HG02943 (cell line): ENCODE results near the gene RABEPK.
"Not testable (repeated sequence)": the region's sequence is repeated elsewhere in the genome, so short reads cannot be mapped to it uniquely, and the experiment has no call there.

ENCODE experiments used
- ATAC-seq: cut with Tn5 transposase; IDR thresholded peaks from one replicate; pipeline ENCODE4 v1.9.1; 2021; ENCODE audit warnings: mild to moderate bottlenecking, low read depth, moderate library complexity; ENCODE audit not compliant: unreplicated experiment

The RABEPK gene, protein sequence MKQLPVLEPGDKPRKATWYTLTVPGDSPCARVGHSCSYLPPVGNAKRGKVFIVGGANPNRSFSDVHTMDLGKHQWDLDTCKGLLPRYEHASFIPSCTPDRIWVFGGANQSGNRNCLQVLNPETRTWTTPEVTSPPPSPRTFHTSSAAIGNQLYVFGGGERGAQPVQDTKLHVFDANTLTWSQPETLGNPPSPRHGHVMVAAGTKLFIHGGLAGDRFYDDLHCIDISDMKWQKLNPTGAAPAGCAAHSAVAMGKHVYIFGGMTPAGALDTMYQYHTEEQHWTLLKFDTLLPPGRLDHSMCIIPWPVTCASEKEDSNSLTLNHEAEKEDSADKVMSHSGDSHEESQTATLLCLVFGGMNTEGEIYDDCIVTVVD

DNA sequence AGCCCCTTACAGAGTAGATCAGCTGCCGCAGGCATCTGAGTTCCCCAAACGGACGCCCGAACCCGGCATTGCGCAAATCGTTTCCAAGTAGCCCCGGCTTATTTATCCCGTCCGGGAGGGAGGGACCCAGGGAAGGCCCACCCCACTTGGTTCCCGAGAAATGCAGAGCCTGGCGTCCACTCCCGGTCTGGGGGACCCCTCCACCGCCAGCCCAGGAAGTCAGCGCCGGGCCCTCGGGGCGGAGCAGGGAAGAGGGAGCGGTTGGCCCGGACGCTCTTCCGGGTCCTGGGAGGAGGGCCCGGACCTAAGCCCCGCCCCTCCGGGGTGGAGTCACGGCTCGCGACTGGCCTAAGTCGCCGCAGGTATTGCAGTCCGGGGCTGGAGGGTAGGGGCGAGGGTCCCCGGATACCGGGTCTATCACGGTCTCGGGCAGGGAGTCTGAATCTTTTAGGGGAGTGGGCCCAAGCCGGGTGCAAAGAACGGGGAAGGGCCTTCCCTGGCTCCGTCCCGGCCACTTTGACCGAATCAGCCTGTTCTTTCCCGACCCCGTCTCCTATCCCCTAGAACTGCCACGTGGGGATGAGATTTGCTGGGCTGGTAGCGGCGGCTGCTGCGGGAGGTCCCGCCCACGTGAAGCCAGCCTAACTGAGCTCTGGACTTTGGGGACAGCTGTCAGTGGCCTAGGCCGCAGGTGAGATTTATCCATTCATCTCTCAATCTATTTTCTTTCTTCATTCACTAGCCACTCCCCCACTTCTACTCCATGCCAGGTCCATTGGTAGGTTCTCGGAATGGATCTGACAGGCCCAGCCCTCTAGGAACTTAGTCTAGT is at the start of gene RABEPK:
Gene RABEPK (plus strand): TSS at position 327 of the 832 bp plus-strand sequence. CDS start 2,472 bp downstream, outside the sequence.
- peak; percentile 98 for ATAC-seq

- ATAC-seq: no peak
These were observed 48.6 kb upstream of the RABEPK start for GRCh38 chr9:125151730-125152129.

GRCh38 chr9:125153712-125154367 is 46.5 kb upstream of the RABEPK start:
- ATAC-seq: no peak

DNA sequence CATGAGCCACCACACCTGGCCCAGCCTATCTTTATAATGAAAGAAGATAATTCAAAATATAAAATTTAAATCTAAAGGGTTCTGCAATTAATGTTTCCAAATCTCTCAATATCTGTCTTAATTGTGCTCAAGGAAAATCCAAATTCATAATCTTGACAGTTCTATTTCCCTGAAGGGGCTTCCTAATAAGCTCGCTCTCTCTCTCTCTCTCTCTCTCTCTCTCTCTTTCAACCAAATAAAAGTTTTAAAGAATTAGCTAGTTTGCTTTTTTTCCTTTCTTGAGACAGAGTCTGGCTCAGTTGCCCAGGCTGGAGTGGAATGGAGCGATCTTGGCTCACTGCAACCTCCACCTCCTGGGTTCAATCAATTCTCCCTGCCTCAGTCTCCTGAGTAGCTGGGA is 43.8 kb upstream of the RABEPK start:
- ATAC-seq: no peak

GRCh38 chr9:125160750-125161149 is 39.6 kb upstream of the RABEPK start:
- no peak for ATAC-seq

DNA sequence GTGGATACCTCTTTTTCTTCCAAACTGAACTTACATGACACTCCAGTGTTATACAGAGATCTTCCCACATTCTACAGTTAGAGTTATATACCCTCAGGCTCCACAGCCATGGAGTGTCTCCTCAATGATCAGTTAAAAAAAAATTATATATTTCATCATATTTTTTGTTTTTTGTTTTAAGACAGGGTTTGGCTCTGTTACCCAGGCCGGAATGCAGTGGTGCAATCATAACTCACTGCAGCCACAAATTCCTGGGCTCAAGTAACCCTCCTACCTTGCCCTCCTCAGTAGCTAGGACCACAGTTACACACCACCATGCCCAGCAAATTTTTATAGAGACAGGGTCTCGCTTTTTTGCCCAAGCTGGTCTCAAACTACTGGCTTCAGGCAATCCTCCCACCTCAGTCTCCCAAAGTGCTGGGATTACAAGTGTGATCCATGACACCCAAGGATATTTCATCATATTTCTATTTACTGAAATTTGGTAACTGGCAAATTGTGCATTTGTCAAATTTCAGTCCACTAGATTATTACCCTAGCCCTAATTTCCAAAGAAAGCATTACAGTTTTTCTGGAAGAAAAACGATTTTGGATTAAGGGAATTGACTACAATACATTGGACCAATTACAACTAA is 38.9 kb upstream of the RABEPK start:
- ATAC-seq: no peak

- not testable (repeated sequence) for ATAC-seq
These were observed 37.5 kb upstream of the RABEPK start for GRCh38 chr9:125162891-125163290.

DNA sequence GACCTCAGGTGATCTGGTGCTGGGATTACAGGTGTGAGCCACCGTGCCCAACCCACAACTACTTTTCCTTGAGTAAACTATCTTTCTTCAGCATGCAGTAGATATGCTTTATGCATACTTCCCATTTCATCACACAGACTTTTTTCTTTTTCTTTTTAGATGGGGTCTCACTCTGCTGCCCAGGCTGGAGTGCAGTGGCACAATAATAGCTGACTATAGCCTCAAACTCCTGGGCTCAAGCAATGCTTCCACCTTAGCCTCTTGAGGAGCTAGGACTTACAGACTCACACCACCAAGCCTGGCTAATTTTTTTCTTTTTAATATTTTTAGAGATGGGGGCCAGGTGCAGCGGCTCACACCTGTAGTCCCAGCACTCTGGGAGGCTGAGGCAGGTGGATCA is 33.6 kb upstream of the RABEPK start:
- ATAC-seq: no peak

DNA sequence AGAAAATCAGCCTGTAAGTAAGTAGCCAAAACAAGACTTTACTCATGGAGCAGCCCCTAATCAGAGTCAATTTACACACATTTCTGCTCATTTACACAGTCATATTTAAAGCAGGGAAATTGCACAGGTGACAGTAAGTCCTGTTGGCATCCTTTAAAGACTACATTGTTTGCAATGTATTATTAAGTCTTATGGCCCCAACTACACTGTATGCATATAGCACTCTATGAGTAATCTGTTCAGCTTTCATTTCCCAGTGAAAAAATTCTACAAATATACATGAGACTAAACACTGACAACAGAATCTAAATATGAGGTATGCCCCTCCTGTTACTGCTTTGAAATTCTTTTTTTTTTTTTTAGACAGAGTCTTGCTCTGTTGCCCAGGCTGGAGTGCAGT is 30.4 kb upstream of the RABEPK start:
- ATAC-seq: no peak

- ATAC-seq: no peak
These were observed 28.1 kb upstream of the RABEPK start for GRCh38 chr9:125172031-125172755.

DNA sequence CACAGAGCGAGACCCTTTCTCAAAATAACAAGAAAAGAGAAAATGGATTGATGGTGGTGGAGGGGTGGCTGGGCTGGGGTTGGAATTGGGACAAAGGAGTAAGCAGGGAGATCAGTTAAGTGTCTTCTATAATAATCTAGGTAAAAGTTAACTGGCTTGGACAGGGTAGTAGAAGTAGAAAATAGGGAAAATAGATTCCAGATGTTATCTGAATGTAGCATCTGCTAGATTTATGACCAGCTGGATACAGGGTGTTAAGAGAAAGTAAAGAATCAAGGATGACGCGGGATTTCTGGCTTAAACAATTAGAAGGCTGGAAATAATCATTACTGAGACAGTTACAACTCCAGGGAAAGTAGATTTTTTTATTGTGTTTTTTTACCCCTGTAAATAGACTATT is 23.7 kb upstream of the RABEPK start:
- no peak for ATAC-seq

- no peak for ATAC-seq
These were observed 22.5 kb upstream of the RABEPK start for GRCh38 chr9:125177888-125178287.

GRCh38 chr9:125179776-125180175 is 20.6 kb upstream of the RABEPK start:
- ATAC-seq: not testable (repeated sequence)

DNA sequence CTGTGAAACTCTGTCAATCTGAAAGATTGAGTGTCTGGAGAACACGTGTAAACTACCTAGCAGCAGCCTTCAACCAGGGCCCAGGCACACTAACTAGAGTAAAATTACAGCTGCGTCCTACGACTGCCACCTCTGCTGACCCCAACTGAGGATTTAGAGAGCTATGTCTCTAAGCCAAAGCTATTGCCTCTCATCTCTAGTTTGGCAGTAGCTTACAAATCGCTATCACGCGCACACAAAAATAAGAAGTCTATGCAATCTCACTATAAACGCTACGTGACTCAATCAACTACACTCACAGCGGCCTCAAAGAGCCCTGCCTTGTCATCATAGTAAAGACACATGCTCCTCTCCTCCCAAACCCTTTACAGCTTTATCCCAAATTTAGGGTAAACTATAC is 19.5 kb upstream of the RABEPK start:
- no peak for ATAC-seq

- ATAC-seq: not testable (repeated sequence)
These were observed 18.6 kb upstream of the RABEPK start for GRCh38 chr9:125181756-125182155.

GRCh38 chr9:125183054-125183453 is 17.3 kb upstream of the RABEPK start:
- no peak for ATAC-seq

GRCh38 chr9:125183561-125183960 is 16.8 kb upstream of the RABEPK start:
- ATAC-seq: no peak

- ATAC-seq: no peak
These were observed 11.4 kb upstream of the RABEPK start for GRCh38 chr9:125189011-125189360.

DNA sequence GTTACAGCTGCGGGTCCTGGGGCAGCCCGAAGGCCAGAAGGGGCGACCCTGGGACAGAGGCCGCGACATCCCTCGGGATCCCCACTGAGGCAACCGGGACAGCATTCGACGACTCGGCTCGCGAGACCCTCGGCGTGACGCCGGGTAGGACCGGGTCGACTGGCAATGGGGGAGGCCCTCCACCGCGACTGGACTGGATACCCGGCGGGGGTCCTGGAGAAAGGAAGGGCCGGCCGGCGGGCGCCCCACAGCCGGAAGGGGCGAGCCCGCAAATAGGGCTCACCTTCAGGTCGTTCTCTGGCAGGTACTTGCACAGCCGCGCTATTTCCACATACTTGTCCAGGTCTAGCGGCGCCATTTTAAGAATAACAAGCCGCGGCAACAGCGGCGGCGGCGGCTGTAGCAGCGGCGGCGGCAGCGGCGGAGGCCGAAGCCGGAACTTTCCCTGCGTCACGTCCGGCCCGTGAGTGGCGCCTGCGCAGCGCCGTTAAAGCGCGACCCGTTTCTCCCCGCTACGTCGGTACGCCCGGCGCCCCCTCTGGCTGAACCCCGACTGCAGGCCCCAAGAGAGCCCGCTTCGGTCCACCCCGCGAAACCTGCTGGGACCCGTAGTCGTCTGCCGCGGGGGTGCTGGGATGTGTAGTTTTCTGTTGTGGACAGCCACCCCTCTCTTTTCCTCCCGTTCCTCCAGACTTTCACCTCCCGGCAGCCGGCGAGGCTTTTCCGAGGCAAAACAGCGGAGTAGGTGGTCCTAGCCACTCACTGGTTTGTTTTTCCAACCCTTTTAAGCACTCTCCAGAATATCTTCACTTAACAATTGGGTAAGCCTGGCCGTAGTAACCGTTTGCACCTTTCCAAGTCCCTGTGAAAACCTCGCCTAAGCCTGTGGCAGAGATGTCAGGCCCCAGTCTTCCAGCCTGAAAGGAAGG is 10.7 kb upstream of the RABEPK start, which contains the start of gene PPP6C:
Gene PPP6C (minus strand): TSS at position 443 of the 929 bp plus-strand sequence. CDS start 85 bp downstream, at position 358.
- ATAC-seq: peak; percentile 92
